IgD-negative memory B cell (primary cell): ENCODE measurements around the gene PLPPR3. TPM values are rescaled to one million over a fixed set of nuclear protein-coding genes. Genes with fewer than 3 reads are reported as not detected.

Source experiments
- H3K27ac Mint-ChIP-seq, 3 donors: one replicate each; pipeline ENCODE4 v1.8.0; 2020 to 2022; ENCODE audit warnings: mild to moderate bottlenecking in 3 of 3, mixed read lengths in 3 of 3, moderate library complexity in 1 of 3
- H3K27me3 Mint-ChIP-seq: one replicate; pipeline ENCODE4 v1.8.0; 2021; ENCODE audit warnings: mixed read lengths
- H3K36me3 Mint-ChIP-seq: one replicate; pipeline ENCODE4 v1.8.0; 2020; ENCODE audit warnings: mild to moderate bottlenecking, mixed read lengths
- H3K4me1 Mint-ChIP-seq, 3 donors: one replicate each; pipeline ENCODE4 v1.8.0; 2020 to 2022; ENCODE audit warnings: mixed read lengths in 3 of 3, mild to moderate bottlenecking in 1 of 3
- H3K4me3 Mint-ChIP-seq, 4 donors: one replicate each; pipeline ENCODE4 v1.8.0; 2020 to 2022; ENCODE audit warnings: mild to moderate bottlenecking in 4 of 4, mixed read lengths in 4 of 4, moderate library complexity in 3 of 4
- H3K9me3 Mint-ChIP-seq, 3 donors: one replicate each; pipeline ENCODE4 v1.8.0; 2020 to 2021; ENCODE audit warnings: mixed read lengths in 3 of 3, mild to moderate bottlenecking in 1 of 3
- polyA plus RNA-seq: library from polyadenylated mRNA; unstranded; fragments of 300-500 nt; fragmentation: Illumina TruSeq; gene quantifications from one replicate; pipeline ENCODE4 v1.2.3, GENCODE V29; 2021

PLPPR3 gene
- polyA plus RNA-seq, result not detected

- H3K4me1 Mint-ChIP-seq, result no peaks in the 10 kb centered on the region
- H3K27ac Mint-ChIP-seq, result peak within 1 kb of the TSS in 1 of 3 donors; percentile 48
- no peaks in the 10 kb centered on the region for H3K9me3 Mint-ChIP-seq
- H3K36me3 Mint-ChIP-seq, result no peaks in the 10 kb centered on the region
- H3K4me3 Mint-ChIP-seq, result peak within 1 kb of the TSS in 2 of 4 donors; percentile 60 to 63
- peaks cover 24% of the 10 kb centered on the region for H3K27me3 Mint-ChIP-seq
Measured at GRCh38 chr19:821825-822503, at the start of gene PLPPR3. Gene PLPPR3 (minus strand): TSS chr19:821955. CDS start chr19:821559, 396 bp downstream.

GRCh38 chr19:870963-871401, 49.2 kb upstream of the PLPPR3 start:
- no peak overlapping the region for H3K4me3 Mint-ChIP-seq
- H3K27me3 Mint-ChIP-seq, result no peaks in the 10 kb centered on the region
- H3K9me3 Mint-ChIP-seq, result no peaks in the 10 kb centered on the region
- peaks cover 2% of the 10 kb centered on the region for H3K36me3 Mint-ChIP-seq
- H3K27ac Mint-ChIP-seq, result peak overlapping the region in 1 of 3 donors; percentile 69
- peaks cover 4 to 6% (median 5%) of the 10 kb centered on the region in 3 donors for H3K4me1 Mint-ChIP-seq

GRCh38 chr19:870314-870713, 48.6 kb upstream of the PLPPR3 start:
- Mint-ChIP-seq H3K36me3 (no peaks in the 10 kb centered on the region), H3K9me3 (no peaks in the 10 kb centered on the region), H3K27ac (peak overlapping the region in 1 of 3 donors; percentile 83), H3K4me1 (peaks cover 3 to 5% (median 4%) of the 10 kb centered on the region in 3 donors), H3K27me3 (no peaks in the 10 kb centered on the region), H3K4me3 (peak overlapping the region in 1 of 4 donors; percentile 29)

GRCh38 chr19:869245-870177, 47.8 kb upstream of the PLPPR3 start:
- H3K9me3 Mint-ChIP-seq, result no peaks in the 10 kb centered on the region
- H3K4me1 Mint-ChIP-seq, result peaks cover 5 to 8% (median 6%) of the 10 kb centered on the region in 3 donors
- no peaks in the 10 kb centered on the region for H3K27me3 Mint-ChIP-seq
- H3K4me3 Mint-ChIP-seq, result no peak overlapping the region
- no peaks in the 10 kb centered on the region for H3K36me3 Mint-ChIP-seq
- H3K27ac Mint-ChIP-seq, result peak overlapping the region in 1 of 3 donors; percentile 83

GRCh38 chr19:868458-869244, 46.9 kb upstream of the PLPPR3 start:
- Mint-ChIP-seq H3K4me1 (peaks cover 8 to 11% (median 8%) of the 10 kb centered on the region in 3 donors), H3K36me3 (no peaks in the 10 kb centered on the region), H3K4me3 (peak overlapping the region in 1 of 4 donors; percentile 63), H3K27me3 (no peaks in the 10 kb centered on the region), H3K9me3 (no peaks in the 10 kb centered on the region), H3K27ac (no peak overlapping the region)

- H3K9me3 Mint-ChIP-seq, result no peaks in the 10 kb centered on the region
- no peaks in the 10 kb centered on the region for H3K36me3 Mint-ChIP-seq
- peak overlapping the region in 1 of 3 donors; percentile 62 for H3K27ac Mint-ChIP-seq
- H3K4me1 Mint-ChIP-seq, result peaks cover 8 to 14% (median 9%) of the 10 kb centered on the region in 3 donors
- peak overlapping the region in 1 of 4 donors; percentile 40 for H3K4me3 Mint-ChIP-seq
- H3K27me3 Mint-ChIP-seq, result no peaks in the 10 kb centered on the region
Measured at GRCh38 chr19:867855-868457, 46.2 kb upstream of the PLPPR3 start.

- Mint-ChIP-seq H3K4me3 (peak overlapping the region in 1 of 4 donors; percentile 40), H3K4me1 (peaks cover 9 to 12% (median 10%) of the 10 kb centered on the region in 3 donors), H3K27ac (peak overlapping the region in 1 of 3 donors; percentile 62), H3K9me3 (no peaks in the 10 kb centered on the region), H3K27me3 (no peaks in the 10 kb centered on the region), H3K36me3 (no peaks in the 10 kb centered on the region)
Measured at GRCh38 chr19:867301-867793, 45.6 kb upstream of the PLPPR3 start.

GRCh38 chr19:866769-867300, 45.1 kb upstream of the PLPPR3 start:
- no peaks in the 10 kb centered on the region for H3K9me3 Mint-ChIP-seq
- no peaks in the 10 kb centered on the region for H3K36me3 Mint-ChIP-seq
- H3K4me3 Mint-ChIP-seq, result no peak overlapping the region
- H3K27ac Mint-ChIP-seq, result peak overlapping the region in 1 of 3 donors; percentile 62
- peaks cover 9 to 12% (median 10%) of the 10 kb centered on the region in 3 donors for H3K4me1 Mint-ChIP-seq
- H3K27me3 Mint-ChIP-seq, result no peaks in the 10 kb centered on the region

- H3K9me3 Mint-ChIP-seq, result peaks cover 0 to under 1% (median 0%) of the 10 kb centered on the region in 3 donors
- no peaks in the 10 kb centered on the region for H3K36me3 Mint-ChIP-seq
- peak overlapping the region; percentile 79 to 94 (median 86) for H3K4me3 Mint-ChIP-seq
- H3K27me3 Mint-ChIP-seq, result no peaks in the 10 kb centered on the region
- H3K4me1 Mint-ChIP-seq, result peaks cover 9 to 10% (median 10%) of the 10 kb centered on the region in 3 donors
- H3K27ac Mint-ChIP-seq, result peak overlapping the region; percentile 83 to 98 (median 91)
Measured at GRCh38 chr19:863315-863620, 41.5 kb upstream of the PLPPR3 start.

GRCh38 chr19:862581-863314, 41.0 kb upstream of the PLPPR3 start:
- H3K27me3 Mint-ChIP-seq, result peaks cover under 1% of the 10 kb centered on the region
- no peaks in the 10 kb centered on the region for H3K36me3 Mint-ChIP-seq
- peaks cover 0 to 2% (median 0%) of the 10 kb centered on the region in 3 donors for H3K9me3 Mint-ChIP-seq
- peak overlapping the region; percentile 79 to 94 (median 83) for H3K4me3 Mint-ChIP-seq
- peaks cover 9 to 10% (median 10%) of the 10 kb centered on the region in 3 donors for H3K4me1 Mint-ChIP-seq
- peak overlapping the region; percentile 67 to 98 (median 83) for H3K27ac Mint-ChIP-seq

- peak overlapping the region in 3 of 4 donors; percentile 17 to 79 (median 47) for H3K4me3 Mint-ChIP-seq
- H3K27ac Mint-ChIP-seq, result peak overlapping the region in 1 of 3 donors; percentile 98
- no peaks in the 10 kb centered on the region for H3K36me3 Mint-ChIP-seq
- H3K9me3 Mint-ChIP-seq, result peaks cover 0 to 2% (median 0%) of the 10 kb centered on the region in 3 donors
- peaks cover 8 to 13% (median 9%) of the 10 kb centered on the region in 3 donors for H3K4me1 Mint-ChIP-seq
- peaks cover 2% of the 10 kb centered on the region for H3K27me3 Mint-ChIP-seq
Measured at GRCh38 chr19:861756-862580, 40.2 kb upstream of the PLPPR3 start.

GRCh38 chr19:861141-861755, 39.5 kb upstream of the PLPPR3 start:
- Mint-ChIP-seq H3K27me3 (peaks cover 2% of the 10 kb centered on the region), H3K9me3 (peaks cover 0 to 2% (median 0%) of the 10 kb centered on the region in 3 donors), H3K27ac (no peak overlapping the region), H3K4me3 (peak overlapping the region in 1 of 4 donors; percentile 17), H3K36me3 (no peaks in the 10 kb centered on the region), H3K4me1 (peaks cover 8 to 15% (median 9%) of the 10 kb centered on the region in 3 donors)
